GM10266 (cell line): ENCODE measurements around the gene KLF6.

Source experiments
- DNase-seq: peaks from one replicate; pipeline ENCODE4 v3.0.0; 2012; ENCODE audit errors: extremely low spot score
- CTCF ChIP-seq: IDR thresholded peaks from 2 replicates; pipeline ENCODE4 v1.5.1; 2012; ENCODE audit warnings: mild to moderate bottlenecking, low read depth; ENCODE audit not compliant: control insufficient read depth, insufficient read depth; ENCODE audit errors: missing control alignments

The KLF6 gene

GRCh38 chr10:3792710-3793219 lies 7.8 kb upstream of the KLF6 start:
- DNase-seq = no peak
- no peak for TF ChIP-seq CTCF

- TF ChIP-seq CTCF = no peak
- DNase-seq = no peak
These were observed 7.1 kb upstream of the KLF6 start for GRCh38 chr10:3791974-3792633.

GRCh38 chr10:3790858-3791257 lies 5.8 kb upstream of the KLF6 start:
- TF ChIP-seq CTCF = no peak
- no peak for DNase-seq

- DNase-seq = no peak
- TF ChIP-seq CTCF = no peak
These were observed 5.3 kb upstream of the KLF6 start for GRCh38 chr10:3790272-3790671.

- TF ChIP-seq CTCF = no peak
- no peak for DNase-seq
These were observed 4.6 kb upstream of the KLF6 start for GRCh38 chr10:3789621-3790020.

GRCh38 chr10:3787816-3788215 lies 2.8 kb upstream of the KLF6 start:
- DNase-seq = no peak
- no peak for TF ChIP-seq CTCF

GRCh38 chr10:3787016-3787400 lies 2.0 kb upstream of the KLF6 start:
- no peak for TF ChIP-seq CTCF

More at GRCh38 chr10:3787016-3787400, 2.0 kb upstream of the KLF6 start:
- no peak for DNase-seq
